Activated CD8-positive, alpha-beta memory T cell treated with anti-CD3 and anti-CD28 coated beads, Interleukin-2, amount 50 U/mL, for 48 hours (primary cell): ENCODE results near the gene ATP8B1.

Experiments used
- DNase-seq: peaks from one replicate; pipeline ENCODE4 v3.0.0-alpha.2; 2020

Gene ATP8B1

DNA sequence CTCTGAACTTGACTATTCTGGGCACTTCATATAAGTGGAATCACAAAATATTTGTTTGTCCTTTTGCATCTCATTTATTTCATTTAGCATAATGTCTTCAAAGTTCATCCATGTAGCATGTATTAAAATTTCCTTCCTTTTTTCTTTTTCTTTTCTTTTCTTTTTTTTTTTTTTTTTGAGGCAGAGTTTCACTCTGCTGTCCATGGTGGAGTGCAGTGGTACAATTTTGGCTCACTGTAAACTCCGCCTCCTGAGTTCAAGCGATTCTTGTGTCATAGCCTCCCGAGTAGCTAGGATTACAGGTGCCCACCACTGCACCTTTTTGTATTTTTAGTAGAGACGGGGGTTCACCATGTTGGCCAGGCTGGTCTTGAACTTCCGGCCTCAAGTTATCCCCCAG, 11.9 kb downstream of the ATP8B1 start:
- DNase-seq = no peak

DNA sequence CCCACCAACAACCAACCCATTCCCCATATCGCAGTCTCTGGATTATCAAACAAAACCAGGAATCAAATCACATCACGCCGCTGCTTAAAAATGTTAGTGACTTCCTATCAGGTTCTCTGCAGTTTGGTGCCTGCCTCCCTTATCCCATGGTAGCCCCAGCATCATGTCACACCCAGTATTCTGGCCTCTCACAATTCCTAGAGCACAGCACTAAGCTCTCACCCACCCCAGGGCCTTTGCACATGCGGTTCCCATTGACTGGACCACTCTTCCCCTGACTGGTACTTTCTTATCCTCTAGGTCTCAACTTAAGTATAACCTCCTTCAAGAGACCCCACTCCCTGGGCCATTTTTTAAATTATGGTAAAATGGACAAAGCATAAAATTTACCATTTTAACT, 12.8 kb downstream of the ATP8B1 start:
- DNase-seq = no peak

DNA sequence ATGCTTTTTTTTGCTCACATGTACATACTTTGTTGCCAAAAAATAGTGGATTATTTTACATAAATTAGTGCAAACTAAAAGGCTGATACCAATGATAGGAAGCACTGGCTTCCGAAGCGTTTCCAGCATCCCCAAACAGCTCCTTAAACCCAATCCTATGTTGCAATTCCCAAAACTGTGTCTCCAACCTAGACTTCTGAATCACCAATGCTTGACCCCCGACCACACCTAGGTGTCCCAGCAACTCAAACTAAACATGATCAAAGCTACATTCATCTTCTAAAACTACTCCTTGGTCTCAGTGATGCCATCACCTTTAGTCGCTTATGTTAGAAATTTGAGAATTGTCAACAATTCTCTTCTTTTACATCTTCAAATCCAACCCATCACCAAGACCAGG, 13.4 kb downstream of the ATP8B1 start:
- no peak for DNase-seq

DNA sequence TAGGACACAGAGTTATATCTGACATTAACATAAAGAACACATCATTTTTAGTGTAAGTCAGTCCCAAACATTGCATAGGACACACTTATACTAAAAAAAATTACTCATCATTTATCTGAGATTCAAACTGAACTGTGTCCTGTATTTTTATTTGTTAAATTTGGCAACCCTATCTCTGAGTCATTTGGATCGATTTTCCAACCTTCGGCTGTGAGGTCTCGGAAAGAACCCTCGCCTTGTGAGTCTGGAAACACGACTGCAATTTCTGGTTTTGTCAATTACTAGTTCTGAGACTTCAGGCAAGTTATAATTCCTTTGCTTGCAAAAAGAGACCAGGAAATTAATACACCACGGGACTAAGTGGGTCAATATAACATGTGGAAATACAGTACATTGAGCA, 14.0 kb downstream of the ATP8B1 start:
- no peak for DNase-seq

DNA sequence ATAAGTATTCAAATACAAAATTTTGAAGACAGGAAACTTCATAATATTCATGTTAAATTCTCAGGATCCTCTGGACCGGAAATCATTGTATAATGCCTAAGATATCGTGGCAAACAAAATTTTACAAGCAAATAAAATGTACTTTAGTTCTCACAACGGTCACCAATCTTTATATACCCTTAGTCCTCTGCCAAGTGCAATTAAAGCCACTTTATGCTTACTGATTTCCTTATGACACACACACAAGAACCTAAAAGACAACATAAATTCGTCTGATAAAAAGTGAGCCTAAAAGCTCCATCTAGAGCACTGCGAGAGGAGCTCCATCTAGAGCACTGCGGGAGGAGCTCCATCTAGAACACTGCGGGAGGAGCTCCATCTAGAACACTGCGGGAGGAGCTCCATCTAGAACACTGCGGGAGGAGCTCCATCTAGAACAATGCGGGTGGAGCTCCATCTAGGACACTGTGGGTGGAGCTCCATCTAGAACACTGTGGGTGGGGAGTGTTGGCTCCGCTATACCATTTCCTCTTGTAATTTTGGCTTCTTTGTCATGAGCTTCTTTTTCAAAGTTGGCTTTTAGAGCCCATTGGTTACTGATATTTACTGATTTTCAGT, 15.9 kb downstream of the ATP8B1 start:
- no peak for DNase-seq

DNA sequence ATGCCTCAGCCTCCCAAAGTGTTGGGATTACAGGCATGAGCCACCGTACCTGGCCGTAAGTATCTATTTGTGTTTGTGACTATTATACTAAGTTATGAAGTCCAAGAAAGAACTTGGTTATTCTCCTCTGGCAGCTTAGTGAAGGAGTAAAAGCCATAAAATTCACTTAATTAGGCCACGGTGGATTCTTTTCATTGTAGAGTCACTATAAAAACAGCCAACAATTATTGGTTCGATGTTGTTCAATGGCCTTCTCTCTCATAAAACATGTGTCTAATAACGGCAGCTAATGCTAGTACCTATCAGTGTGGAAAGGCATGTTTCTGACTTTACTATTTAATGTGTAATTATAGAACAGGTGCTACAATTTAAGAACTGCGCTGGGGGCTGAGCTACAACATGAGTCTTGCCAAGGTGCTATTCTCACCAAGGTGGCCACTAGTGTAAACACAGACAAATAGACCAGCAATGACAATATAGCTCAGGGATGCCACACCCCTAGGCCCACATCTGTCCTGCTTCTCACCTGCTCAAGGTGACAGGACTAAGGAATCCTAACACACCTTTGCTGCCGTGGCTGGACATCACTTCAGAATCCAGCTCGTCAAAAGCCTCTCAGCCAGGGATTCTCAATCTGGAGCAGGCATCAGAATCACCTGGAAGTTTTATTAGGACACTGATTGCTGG, 17.2 kb downstream of the ATP8B1 start:
- DNase-seq = no peak

DNA sequence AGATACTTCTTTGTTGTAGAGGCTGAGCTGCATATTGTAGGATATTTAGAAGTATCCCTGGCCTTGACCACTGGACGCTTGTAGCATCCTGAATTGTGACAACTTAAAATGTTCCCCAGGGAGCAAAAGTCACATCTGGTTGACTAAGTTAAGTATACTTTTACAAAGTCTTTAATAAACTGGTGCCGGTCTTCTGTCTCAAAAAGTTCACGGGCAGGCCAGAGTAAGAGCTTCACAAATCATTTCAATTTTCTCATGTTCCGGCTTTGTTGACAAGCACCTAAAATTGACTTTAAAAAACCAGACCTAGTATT, 18.4 kb downstream of the ATP8B1 start:
- DNase-seq = no peak

DNA sequence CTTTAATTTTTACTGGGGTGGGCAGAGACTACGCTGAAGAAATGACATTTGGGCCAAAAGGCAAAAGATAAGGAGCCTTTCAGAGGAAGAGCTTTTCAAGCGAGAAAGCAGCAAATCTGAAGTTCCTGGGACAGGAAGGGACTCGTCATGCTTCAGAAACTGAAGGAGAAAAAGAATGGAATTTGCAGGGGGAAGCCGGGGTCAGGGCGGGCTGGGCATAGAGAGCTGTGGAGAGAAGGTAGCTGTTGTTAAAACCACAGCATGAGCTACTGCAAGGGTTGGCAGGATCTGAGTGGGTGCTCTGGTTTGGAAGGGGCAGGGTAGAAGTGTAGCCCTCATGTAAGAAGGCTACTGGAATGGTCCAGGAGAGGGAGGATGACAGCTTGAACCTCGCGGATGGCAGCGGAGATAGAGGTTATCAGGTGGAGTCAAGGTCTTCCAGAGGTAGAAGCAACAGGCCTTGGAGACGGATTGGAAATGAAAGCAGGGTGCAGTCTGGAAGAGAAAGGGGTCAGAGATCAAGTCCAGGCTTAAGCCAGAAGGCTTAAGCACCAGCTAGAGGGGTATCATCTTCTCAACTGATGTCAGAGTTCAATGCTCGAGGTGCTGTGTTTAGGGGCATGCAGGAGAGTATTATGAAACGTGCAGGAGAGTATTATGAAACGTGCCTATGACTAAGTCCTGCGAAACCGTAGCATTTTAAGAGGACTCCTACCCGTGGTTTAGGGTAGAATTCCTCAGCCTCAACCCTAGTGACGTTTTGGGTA, 18.9 kb downstream of the ATP8B1 start:
- DNase-seq = no peak

DNA sequence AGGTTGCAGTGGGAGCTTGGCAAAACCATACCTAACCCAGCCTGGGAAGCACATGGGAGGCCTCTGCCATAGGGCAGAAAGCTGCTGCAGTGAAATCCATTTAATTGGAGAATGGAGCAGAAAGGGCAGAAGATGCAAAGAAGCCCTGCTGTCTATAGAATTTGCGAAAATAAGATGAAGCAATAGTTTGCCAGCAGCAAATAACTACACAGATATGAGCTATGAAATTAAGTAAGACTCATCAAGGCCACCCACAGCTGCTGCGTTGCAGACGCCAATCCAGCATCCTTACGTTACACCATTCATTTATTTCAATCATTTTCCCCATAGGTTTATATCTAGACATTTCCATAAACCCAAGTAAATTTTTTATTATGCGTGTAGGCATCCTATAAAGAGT, 21.1 kb downstream of the ATP8B1 start:
- DNase-seq = no peak

DNA sequence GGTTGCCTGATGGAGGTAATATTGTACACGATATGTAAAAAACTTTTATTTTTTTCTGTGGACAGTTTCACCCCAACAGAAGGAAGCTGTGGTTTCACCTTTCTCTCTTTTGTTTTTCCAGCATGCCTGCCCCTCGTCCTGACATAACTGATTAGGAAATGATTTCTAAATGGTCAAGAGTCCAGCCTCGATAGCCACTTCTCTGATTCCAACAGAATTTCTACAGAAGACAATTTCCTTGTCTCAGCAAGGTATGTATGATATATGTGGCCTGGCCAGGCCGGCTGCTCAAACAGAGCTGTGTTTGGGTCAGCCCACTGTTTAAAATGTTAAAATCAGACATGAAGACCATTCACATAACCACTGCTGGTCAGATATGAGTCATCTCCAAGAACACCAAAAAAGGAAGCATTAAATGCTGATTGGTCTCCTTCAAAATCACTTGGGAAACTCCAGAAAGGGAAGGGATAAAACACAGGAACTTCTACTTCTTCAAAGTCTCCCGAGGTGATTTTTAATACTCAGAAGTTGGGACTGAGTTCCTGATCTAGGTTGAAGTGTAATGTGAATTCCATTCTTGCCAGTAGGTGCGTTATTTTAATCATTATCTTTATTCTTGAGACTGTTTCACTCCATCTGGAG, 22.3 kb downstream of the ATP8B1 start:
- DNase-seq = no peak

DNA sequence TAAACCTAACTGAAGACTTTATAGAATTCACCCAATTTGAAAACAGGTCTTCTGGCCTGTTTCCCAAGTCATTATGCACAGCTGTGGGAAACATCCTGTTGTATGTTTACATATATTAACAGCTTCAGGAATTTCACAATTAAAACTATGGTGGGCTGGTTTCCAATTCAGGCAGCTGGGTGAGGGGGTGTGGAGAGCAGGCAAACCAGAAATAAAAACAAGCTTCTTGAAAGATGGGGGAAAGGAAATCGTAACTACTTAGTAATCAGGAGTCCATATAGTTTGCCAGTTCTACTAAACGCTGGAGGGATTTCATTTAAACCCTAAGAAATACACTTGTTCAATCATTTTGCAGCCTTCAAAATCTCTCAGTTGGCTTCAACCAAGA, 22.8 kb downstream of the ATP8B1 start:
- DNase-seq = no peak

DNA sequence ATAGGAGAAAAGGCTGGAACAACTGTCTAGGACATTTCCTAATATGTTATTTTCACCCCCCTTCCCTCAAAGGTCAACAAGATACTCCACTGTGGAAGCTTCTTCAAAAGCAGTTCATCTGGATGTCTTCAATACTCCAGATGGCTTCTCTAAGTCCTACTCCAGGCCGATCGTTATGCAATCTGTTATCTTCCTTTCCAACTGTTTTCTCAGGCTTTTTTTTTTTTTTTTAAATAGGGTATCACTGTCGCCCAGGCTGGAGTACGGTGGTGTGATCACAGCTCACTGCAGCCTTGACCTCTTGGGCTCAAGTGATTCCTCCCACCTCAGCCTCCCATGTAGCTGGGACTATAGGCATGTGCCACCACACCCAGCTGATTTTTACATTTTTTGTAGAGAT, 26.3 kb downstream of the ATP8B1 start:
- DNase-seq = no peak

DNA sequence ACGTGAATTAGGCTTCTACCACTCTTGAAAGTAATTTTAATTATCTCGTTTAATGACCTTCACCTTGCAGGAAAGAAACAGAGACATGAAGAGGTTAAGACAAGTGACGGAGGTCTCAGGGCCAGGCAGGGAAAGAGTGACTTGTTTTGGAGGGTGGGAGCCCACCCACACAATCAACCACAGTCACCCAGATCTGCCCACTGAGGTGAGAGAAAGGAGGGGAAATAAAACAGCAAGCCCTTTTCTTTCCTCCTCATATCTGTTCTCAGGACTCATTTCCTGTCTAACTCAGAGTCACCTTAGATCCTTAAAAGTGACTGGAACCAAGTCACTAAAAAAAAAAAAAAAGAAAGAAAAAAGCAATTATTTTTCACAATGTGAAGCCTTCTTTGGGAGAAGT, 26.8 kb downstream of the ATP8B1 start:
- DNase-seq = no peak

DNA sequence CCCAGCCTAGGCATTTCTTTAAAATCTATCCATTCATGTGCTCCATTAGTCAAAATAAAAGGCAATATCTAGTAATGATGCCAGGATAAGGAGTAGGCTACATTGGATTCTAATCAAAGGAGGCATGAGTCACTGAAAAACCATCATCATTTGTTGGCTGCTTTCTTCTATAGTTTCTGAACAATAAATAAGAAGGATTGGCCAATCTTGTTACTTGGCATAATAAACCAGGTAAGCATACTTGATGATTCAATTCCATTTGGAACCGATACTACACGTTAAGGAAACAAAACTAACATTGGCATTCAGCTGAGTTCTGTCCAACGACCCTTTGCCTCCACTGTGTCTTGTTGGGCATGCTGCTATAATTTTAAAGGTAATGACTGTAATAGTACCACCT, 27.2 kb downstream of the ATP8B1 start:
- DNase-seq = no peak

DNA sequence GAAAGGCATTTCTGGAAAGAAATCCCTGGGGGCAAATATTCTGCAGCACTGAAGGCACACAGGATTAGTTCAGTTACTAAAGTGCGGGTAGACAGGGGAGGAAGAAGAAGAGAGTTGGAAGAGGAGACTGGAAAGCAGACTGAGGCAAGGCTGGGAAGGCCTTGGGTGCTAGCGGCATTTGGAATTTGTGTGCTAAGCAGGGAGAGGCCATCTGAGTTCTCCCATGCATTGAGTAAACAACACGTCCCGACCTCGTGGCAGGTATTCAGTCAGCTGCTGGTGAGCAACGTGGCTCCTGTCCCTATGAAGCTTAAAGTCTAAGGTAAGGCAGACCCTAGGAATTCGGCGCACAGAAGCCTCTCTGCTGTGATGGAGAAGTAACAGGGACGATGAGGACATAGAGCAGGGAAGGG, 30.7 kb downstream of the ATP8B1 start:
- no peak for DNase-seq

DNA sequence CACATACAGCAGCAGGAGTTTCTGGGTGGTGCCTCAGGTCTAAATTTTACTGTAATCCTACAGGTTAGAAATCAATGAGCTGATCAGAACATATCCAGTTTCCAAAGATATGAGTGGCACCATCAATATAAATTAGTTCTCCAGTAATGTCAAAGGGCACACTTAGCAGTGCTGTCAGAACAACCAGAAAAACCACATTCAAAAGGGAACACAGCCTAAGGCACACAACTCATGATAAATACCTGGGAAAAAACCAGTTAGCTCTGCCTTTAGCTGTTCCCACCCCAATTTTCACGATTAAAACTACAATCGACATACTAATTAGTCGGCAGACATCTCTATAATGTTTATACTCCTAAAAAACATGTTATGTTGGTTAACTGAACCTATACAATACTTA, 31.5 kb downstream of the ATP8B1 start:
- no peak for DNase-seq

DNA sequence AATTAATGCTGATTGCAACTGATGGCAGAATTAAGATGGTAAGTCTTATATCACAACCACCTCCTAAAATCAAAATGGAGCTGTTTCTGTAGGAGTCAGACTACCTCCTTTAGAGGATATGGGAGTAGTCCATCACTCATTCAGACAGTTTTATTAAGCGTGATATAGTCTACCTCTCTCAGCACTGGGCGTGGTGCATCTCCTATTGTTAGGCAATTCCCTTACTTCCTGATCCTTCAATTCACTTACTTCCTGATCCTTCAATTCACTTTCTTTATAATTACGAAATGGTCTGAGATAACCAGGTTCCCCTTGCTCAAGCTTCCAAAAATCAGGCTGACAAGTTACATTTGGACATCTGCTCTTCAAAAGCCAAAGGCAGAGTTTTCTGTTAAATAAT, 31.9 kb downstream of the ATP8B1 start:
- DNase-seq = no peak

DNA sequence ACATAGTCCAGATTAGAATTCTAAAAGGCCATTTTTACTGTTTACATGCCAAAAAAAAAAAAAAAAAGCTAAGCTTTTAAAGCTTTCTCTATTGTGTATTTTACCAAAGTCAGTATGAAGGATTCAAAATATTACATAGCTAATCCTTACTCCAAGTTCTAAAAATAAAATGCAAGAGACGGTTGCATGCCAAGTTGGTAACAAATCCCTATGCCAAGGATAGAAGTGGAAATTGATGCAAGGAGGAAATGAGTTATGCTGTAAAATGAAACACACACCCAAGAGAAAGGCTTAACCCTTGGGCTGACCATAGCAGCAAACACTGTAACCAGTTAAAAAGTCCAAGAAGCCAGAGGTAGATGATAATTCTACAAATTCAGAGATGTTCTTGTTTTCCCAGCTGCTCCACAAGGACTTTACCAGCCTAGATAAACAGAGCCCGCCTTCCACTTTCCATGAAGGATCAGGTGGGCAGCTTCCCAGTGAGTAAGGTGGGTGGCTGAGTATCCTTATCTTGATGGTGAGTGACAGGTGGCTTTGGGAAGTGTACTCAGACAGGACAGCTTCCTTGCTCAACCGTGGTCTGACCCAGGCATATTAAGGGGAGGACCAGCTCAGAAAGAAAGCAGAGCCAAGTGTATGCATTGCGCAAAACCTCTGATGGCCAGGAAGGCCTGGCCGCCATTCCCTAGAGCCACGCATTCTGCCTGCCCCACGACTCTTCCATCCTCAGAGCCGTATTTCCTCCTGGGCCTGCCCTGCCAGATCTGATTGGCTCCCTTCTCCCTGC, 34.4 kb downstream of the ATP8B1 start:
- DNase-seq = no peak

DNA sequence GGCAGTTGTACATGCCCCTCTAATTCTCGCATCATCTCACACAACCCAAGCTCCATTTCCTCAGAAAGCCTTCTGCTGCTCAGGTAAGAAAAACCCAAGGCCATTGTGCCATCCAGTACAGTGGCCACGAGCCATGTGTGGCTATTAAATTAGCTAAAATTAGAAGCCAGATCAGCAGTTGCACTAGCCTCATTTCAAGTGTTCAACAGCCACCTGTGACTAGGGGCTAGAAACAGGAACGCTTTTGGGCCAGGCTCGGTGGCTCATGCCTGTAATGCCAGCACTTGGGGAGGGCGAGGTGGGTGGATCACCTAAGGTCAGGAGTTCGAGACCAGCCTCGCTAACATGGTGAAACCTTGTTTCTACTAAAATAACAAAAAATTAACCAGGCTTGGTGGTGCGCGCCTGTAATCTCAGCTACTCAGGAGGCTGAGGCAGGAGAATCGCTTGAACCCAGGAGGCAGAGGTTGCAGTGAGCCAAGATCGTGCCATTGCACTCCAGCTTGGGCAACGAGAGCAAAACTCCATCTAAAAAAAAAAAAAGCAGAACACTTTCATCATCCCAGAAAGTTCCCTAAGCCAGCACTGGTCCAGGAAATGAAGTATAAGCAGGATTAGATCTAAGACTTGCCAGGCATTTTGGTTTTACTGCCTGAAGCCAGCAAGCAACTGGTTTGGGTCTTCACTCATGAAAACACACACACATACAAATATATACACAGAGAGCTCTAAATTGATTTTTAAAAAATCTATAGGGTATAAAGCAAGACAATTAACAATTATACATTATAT, 35.7 kb downstream of the ATP8B1 start:
- no peak for DNase-seq

DNA sequence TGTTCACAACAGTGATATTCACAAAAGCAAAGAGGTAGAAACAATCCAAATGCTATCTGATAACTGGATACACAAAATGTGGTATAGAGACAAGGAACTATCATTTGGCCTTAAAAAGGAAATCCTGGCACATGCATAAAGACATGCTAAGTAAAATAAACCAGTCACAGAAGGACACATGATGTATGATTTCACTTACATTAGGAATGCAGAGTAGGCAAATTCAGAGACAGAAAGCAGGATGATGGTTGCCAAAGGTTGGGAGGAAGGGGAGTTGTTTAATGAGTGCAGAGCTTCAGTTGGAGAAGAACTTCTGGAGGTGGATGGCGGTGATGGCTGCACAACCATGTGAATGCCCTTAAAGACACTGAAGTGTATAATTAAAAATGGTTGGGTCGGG, 38.1 kb downstream of the ATP8B1 start:
- no peak for DNase-seq

DNA sequence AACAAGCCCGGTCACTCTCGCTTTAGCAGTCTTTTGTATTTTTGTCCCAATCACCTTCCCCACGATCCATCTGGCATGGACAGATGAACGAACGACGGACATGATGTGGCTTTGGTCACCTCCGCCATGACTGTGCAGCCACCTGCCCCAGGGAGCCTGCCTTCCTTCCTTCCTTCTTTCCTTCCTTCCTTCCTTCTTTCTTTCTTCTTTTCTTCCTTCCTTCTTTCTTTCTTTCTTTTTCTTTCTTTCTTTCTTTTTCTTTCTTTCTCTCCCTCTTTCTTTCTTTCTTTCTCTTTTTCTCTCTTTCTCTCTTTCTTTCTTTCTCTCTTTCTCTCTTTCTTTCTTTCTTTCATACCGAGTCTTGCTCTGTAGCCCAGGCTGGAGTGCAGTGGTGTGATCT, 39.0 kb downstream of the ATP8B1 start:
- no peak for DNase-seq

DNA sequence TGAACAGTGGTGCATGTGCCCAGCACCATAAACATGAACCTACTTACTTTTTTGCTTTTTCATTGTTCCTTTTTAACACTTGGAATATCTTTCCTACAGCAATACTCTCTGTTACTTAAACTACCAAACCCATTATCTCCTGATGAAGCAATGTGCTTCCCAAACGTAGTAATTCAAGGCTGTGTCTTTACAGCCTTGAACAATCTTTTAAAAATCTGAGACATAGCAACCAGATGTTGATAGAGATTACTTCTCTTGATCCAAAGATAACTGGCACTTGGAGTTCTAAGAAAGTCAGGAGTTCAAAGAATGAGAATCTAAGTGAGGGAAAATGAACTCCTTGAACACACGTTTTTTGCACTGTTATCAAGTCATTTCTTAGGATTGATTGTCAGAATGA, 40.4 kb downstream of the ATP8B1 start:
- DNase-seq = no peak
